ENCODE results near the gene IGSF11.

Gene IGSF11

DNA sequence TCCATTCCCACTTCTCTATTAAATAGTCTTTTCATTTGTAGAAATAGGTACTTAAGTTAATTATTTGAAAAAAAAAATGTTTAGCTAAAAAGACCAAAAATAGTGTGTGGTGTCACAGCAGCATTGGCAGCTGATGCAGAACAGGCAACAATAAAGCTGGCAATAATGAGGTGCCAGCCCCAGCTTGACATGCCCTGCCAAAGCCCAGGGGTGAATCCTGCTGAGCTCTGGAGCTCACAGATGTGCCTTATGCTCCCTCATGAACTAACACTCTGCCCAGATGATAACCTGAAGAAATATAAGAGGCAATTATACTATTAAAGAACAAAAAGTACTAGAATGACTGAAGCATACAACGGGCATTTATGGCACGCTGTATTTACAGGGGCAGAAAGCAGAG lies 63.8 kb downstream of the IGSF11 start:
- H3K4me3 ChIP-seq (ENCODE audit: low read length): no peak overlapping the region
- H3K4me1 ChIP-seq (ENCODE audit: control insufficient read depth, insufficient read depth, low read length): no peaks in the 10 kb centered on the region
- no peak overlapping the region for H3K9ac ChIP-seq (ENCODE audit: low read depth, low read length)
- no peaks in the 10 kb centered on the region for H3K36me3 ChIP-seq (ENCODE audit: insufficient read depth, low read length)
- H3K9me3 ChIP-seq (replicated peaks; ENCODE audit: low read length): no peaks in the 10 kb centered on the region
- H3K4me2 ChIP-seq (ENCODE audit: low read length): no peak overlapping the region
- H3K27me3 ChIP-seq (ENCODE audit: control insufficient read depth, insufficient read depth, low read length): peaks cover 4% of the 10 kb centered on the region

DNA sequence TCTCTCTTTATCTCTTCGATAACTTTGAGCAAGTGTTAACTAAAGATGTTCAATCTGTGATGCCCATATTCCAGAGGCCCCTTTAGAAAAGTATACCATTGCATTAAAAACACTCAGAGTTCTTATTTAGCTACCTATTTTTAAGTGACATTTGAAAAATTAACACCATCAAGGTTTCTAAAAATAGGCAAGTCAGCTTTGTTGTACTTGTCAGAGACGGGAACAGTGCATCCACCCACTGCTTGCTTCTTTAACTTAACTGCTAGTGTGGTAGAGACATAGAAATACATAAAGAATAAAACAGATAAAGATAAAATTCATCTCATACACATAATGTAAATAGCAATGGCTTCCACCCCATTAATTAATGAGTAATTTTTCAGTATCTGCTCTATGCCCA lies 66.0 kb downstream of the IGSF11 start:
- Histone ChIP-seq H3K4me2 (ENCODE audit: low read length) (no peak overlapping the region), H3K9ac (ENCODE audit: low read depth, low read length) (no peak overlapping the region), H3K4me1 (ENCODE audit: control insufficient read depth, insufficient read depth, low read length) (no peaks in the 10 kb centered on the region), H3K36me3 (ENCODE audit: insufficient read depth, low read length) (no peaks in the 10 kb centered on the region), H3K27me3 (ENCODE audit: control insufficient read depth, insufficient read depth, low read length) (peaks cover 4% of the 10 kb centered on the region), H3K9me3 (replicated peaks; ENCODE audit: low read length) (no peaks in the 10 kb centered on the region), H3K4me3 (ENCODE audit: low read length) (no peak overlapping the region)

DNA sequence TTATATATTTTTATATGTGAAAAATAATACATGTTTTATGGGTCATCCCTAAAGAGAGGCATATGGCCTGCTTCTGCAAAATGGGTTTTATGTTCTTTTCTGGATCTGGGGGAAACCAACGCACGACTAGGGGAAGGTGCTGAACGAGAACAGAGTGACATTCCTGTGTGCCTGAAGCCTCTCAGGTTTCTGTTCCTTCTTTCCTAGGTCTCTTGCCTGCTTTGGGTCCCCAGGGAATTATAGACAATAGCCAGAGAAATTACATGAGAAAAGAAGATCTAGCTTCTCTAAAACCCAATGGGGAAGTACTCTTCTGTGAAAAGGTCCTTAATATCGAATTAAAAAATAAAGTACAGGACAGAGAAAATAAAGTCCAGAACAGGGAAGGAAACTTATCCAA lies 66.5 kb downstream of the IGSF11 start:
- peaks cover 4% of the 10 kb centered on the region for H3K27me3 ChIP-seq (ENCODE audit: control insufficient read depth, insufficient read depth, low read length)
- H3K4me2 ChIP-seq (ENCODE audit: low read length): no peak overlapping the region
- H3K9ac ChIP-seq (ENCODE audit: low read depth, low read length): no peak overlapping the region
- no peak overlapping the region for H3K4me3 ChIP-seq (ENCODE audit: low read length)
- no peaks in the 10 kb centered on the region for H3K36me3 ChIP-seq (ENCODE audit: insufficient read depth, low read length)
- H3K9me3 ChIP-seq (replicated peaks; ENCODE audit: low read length): no peaks in the 10 kb centered on the region
- no peaks in the 10 kb centered on the region for H3K4me1 ChIP-seq (ENCODE audit: control insufficient read depth, insufficient read depth, low read length)

DNA sequence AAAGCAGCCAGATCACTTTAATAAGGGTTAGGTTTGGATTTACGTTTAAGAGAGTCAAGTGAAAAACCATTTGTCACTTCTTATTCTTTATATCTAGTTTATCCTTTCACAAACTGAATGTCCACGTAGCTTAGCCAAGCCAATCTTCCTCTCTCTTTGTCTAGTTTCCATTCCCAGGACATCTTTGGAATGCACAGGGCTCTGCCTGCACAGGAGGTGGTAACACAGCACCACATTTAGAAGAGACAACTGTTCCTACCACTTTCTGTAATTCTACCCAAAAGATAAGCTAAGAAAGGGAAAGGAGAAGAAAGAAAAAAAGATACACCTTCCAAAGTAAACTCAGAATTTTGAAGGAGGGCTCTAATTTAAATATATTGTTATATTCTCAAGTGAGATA lies 67.9 kb downstream of the IGSF11 start:
- Histone ChIP-seq H3K4me2 (ENCODE audit: low read length) (no peak overlapping the region), H3K9ac (ENCODE audit: low read depth, low read length) (no peak overlapping the region), H3K4me1 (ENCODE audit: control insufficient read depth, insufficient read depth, low read length) (no peaks in the 10 kb centered on the region), H3K4me3 (ENCODE audit: low read length) (no peak overlapping the region), H3K9me3 (replicated peaks; ENCODE audit: low read length) (no peaks in the 10 kb centered on the region), H3K27me3 (ENCODE audit: control insufficient read depth, insufficient read depth, low read length) (peaks cover 4% of the 10 kb centered on the region), H3K36me3 (ENCODE audit: insufficient read depth, low read length) (no peaks in the 10 kb centered on the region)

DNA sequence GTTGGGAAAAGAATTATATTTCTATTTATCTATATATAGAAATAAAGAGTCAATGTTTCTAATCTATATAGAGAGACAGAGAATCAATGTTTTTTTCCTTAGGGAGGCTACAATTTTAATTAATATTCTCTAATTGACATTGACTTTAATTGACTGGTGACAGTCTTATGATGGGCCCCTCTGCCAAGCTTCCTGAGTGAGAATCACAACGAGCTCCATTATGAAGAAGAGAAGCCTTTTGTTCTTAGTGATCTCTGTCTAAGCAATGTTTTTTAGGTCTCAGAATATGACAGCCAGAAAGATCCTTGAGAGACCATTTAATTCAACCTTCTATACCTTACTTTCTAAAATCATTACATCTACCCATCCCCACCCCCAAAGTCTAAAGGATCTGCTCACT lies 70.9 kb downstream of the IGSF11 start:
- Histone ChIP-seq H3K9ac (ENCODE audit: low read depth, low read length) (no peak overlapping the region), H3K4me1 (ENCODE audit: control insufficient read depth, insufficient read depth, low read length) (no peaks in the 10 kb centered on the region), H3K9me3 (replicated peaks; ENCODE audit: low read length) (no peaks in the 10 kb centered on the region), H3K4me3 (ENCODE audit: low read length) (no peak overlapping the region), H3K36me3 (ENCODE audit: insufficient read depth, low read length) (no peaks in the 10 kb centered on the region), H3K4me2 (ENCODE audit: low read length) (no peak overlapping the region), H3K27me3 (ENCODE audit: control insufficient read depth, insufficient read depth, low read length) (peaks cover 4% of the 10 kb centered on the region)

DNA sequence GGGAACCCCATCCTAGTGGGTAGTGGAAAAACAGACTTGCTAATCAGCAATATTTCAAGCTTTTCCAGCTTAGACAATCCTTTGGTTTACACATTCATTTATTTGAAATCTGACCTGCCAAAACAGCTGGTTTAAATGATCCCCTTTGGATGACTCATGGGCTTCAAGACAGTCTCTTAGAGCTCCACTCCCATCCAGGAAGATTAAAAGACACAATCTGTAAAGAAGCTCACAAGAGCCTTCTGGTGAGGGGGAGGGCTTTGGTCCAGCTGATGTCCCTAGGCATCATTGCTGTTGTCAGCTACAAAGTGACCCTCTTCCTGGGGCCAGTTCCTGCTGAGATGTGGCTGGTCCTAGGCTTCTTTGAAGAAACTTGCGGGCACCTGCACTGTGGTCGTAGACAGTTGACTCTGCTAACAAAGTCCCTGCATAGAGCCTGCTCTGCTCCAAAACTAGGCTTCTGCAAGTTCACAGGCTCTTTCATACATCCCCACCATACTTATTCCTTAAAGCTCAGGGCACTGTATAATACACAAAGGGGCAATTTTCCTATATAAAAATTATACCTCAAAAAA lies 73.7 kb downstream of the IGSF11 start:
- Histone ChIP-seq H3K9ac (ENCODE audit: low read depth, low read length) (no peak overlapping the region), H3K27me3 (ENCODE audit: control insufficient read depth, insufficient read depth, low read length) (no peaks in the 10 kb centered on the region), H3K4me3 (ENCODE audit: low read length) (no peak overlapping the region), H3K36me3 (ENCODE audit: insufficient read depth, low read length) (no peaks in the 10 kb centered on the region), H3K9me3 (replicated peaks; ENCODE audit: low read length) (no peaks in the 10 kb centered on the region), H3K4me2 (ENCODE audit: low read length) (no peak overlapping the region), H3K4me1 (ENCODE audit: control insufficient read depth, insufficient read depth, low read length) (no peaks in the 10 kb centered on the region)

DNA sequence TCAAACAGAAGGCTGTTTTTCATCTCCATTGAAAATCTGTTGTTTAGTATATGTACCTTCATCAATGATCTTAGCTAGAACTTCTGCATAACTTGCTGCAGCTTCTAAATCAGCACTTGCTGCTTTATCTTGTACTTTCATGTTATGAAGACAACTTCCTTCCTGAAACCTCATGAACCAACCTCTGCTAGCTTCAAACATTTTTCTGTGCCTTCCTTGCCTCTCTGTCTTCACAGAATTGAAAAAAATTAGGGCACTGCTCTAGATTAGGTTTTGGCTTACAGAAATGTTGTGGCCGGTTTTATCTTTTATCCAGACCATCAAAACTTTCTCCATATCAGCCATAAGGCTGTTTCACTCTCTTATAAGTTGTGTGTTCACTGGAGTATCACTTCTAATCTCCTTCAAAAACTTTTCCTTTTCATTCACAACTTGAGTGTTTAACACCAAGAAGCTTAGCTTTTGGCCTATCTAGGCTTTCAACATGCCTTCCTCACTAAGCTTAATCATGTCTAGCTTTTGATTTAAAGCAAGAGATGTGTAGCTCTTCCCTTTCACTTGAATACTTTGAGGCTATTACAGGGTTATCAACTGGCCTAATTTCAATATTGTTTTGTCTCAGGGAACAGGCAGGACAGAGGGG lies 78.6 kb downstream of the IGSF11 start:
- Histone ChIP-seq H3K4me3 (ENCODE audit: low read length) (no peak overlapping the region), H3K36me3 (ENCODE audit: insufficient read depth, low read length) (no peaks in the 10 kb centered on the region), H3K9me3 (replicated peaks; ENCODE audit: low read length) (no peaks in the 10 kb centered on the region), H3K4me2 (ENCODE audit: low read length) (no peak overlapping the region), H3K9ac (ENCODE audit: low read depth, low read length) (no peak overlapping the region), H3K4me1 (ENCODE audit: control insufficient read depth, insufficient read depth, low read length) (no peaks in the 10 kb centered on the region), H3K27me3 (ENCODE audit: control insufficient read depth, insufficient read depth, low read length) (no peaks in the 10 kb centered on the region)

DNA sequence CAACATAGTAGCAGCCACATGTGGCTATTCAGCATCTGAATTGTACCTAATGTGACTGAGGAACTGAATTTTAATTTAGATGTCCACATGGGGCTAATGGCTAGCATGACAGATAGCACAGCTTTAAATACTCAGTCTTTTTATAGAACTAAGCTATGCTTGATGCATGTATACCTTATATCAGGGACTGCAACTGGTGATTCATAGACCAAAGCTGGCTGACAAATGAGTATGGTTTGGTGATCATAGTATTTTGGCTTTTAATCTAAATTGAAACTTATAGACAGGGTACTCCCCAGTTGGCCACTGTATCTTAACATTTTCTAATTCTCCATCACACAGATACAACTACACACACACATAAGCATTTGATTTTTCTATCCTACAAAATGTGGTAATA lies 83.6 kb downstream of the IGSF11 start:
- H3K4me3 ChIP-seq (ENCODE audit: low read length): no peak overlapping the region
- no peaks in the 10 kb centered on the region for H3K36me3 ChIP-seq (ENCODE audit: insufficient read depth, low read length)
- no peaks in the 10 kb centered on the region for H3K4me1 ChIP-seq (ENCODE audit: control insufficient read depth, insufficient read depth, low read length)
- H3K27me3 ChIP-seq (ENCODE audit: control insufficient read depth, insufficient read depth, low read length): no peaks in the 10 kb centered on the region
- no peak overlapping the region for H3K4me2 ChIP-seq (ENCODE audit: low read length)
- no peaks in the 10 kb centered on the region for H3K9me3 ChIP-seq (replicated peaks; ENCODE audit: low read length)
- no peak overlapping the region for H3K9ac ChIP-seq (ENCODE audit: low read depth, low read length)

DNA sequence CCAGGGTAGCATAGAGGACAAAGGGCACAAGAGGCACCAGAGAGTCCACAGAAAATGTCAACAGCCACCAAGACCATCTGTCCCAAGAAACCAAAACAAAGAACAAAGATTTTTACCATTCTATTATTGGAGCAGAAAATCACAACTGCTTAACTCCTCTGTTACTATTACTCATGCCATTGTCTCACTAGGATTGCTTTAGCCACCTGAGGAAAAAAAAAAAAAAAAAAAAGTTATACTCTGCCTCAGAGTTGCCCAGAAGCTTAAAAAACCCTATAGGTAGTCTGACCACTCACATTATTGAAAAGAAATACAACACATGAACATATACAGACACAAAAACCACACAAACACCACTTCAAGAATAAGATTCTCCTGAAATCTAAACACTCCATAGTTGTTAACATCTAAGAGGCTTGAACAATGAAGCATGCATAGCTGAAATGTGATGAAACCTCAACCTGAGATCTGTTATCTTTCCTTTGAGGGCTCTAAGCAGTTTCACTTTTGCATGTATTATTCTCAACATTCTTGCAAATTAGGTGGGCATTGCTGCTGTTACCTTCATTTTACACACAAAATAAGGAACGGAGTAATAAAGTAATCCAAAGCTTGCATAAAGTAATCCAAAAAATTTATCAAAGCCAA lies 85.4 kb downstream of the IGSF11 start:
- H3K9ac ChIP-seq (ENCODE audit: low read depth, low read length): no peak overlapping the region
- H3K9me3 ChIP-seq (replicated peaks; ENCODE audit: low read length): no peaks in the 10 kb centered on the region
- no peak overlapping the region for H3K4me2 ChIP-seq (ENCODE audit: low read length)
- no peaks in the 10 kb centered on the region for H3K4me1 ChIP-seq (ENCODE audit: control insufficient read depth, insufficient read depth, low read length)
- H3K4me3 ChIP-seq (ENCODE audit: low read length): no peak overlapping the region
- no peaks in the 10 kb centered on the region for H3K36me3 ChIP-seq (ENCODE audit: insufficient read depth, low read length)
- no peaks in the 10 kb centered on the region for H3K27me3 ChIP-seq (ENCODE audit: control insufficient read depth, insufficient read depth, low read length)

DNA sequence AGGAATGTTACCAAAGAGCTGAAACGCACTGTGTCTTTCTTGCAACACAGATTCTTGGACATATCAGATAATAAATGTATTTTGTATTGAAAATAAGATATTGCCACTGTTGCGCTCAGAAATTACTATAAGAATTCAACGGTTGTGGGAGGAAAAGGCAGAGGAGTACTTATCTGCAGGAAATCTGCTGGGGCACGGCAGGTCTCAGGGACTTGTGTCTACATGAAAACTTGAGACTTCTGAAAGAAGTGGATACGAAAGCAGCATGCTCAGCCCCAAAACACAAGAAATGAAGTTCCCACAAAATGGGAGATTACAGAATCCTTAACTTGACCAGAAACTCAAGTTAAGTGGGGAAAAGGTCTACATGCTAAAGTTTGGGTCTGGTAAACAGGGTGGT lies 86.5 kb downstream of the IGSF11 start:
- H3K4me1 ChIP-seq (ENCODE audit: control insufficient read depth, insufficient read depth, low read length): no peaks in the 10 kb centered on the region
- no peaks in the 10 kb centered on the region for H3K27me3 ChIP-seq (ENCODE audit: control insufficient read depth, insufficient read depth, low read length)
- H3K36me3 ChIP-seq (ENCODE audit: insufficient read depth, low read length): no peaks in the 10 kb centered on the region
- no peak overlapping the region for H3K4me2 ChIP-seq (ENCODE audit: low read length)
- no peak overlapping the region for H3K9ac ChIP-seq (ENCODE audit: low read depth, low read length)
- H3K9me3 ChIP-seq (replicated peaks; ENCODE audit: low read length): no peaks in the 10 kb centered on the region
- no peak overlapping the region for H3K4me3 ChIP-seq (ENCODE audit: low read length)

DNA sequence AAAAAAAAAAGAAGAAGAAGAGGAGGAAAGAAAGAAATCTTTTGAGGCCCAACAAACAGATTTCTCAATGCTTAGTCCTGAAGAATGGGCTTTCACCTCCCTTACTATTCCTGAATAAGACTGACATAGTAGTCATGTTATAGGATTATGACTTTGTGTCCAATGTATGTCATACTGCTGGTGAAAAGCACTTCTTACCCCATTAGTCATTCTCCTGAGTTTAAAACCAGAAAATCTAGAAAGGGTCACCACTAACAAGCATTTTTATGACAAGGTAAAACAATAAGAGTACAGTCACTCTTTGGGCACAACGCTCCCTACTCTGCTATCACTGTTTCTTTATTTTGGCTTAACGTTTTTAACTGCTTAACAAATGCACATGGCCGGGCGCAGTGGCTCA lies 88.2 kb downstream of the IGSF11 start:
- Histone ChIP-seq H3K4me2 (ENCODE audit: low read length) (no peak overlapping the region), H3K4me3 (ENCODE audit: low read length) (no peak overlapping the region), H3K4me1 (ENCODE audit: control insufficient read depth, insufficient read depth, low read length) (no peaks in the 10 kb centered on the region), H3K27me3 (ENCODE audit: control insufficient read depth, insufficient read depth, low read length) (peaks cover 3% of the 10 kb centered on the region), H3K9me3 (replicated peaks; ENCODE audit: low read length) (no peaks in the 10 kb centered on the region), H3K36me3 (ENCODE audit: insufficient read depth, low read length) (no peaks in the 10 kb centered on the region), H3K9ac (ENCODE audit: low read depth, low read length) (no peak overlapping the region)

DNA sequence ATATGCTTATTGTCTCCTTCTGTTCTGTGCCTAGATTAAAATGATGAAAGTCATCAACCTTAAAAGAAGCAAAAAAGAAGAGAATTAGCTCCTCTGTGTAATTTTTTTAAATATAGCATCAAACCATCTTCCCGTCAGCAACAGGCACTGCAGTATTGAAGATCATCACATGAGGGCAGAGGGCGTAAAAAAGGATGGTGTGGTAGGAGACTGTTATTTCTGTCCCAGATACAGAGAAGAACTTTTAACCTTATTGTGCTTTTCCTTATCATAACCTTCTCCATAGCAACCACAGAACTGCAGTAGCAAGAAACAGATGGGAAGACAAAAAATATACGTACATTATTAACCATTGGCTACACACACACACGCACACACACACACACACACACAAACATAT lies 88.8 kb downstream of the IGSF11 start:
- Histone ChIP-seq H3K4me1 (ENCODE audit: control insufficient read depth, insufficient read depth, low read length) (no peaks in the 10 kb centered on the region), H3K36me3 (ENCODE audit: insufficient read depth, low read length) (no peaks in the 10 kb centered on the region), H3K4me3 (ENCODE audit: low read length) (no peak overlapping the region), H3K9me3 (replicated peaks; ENCODE audit: low read length) (no peaks in the 10 kb centered on the region), H3K27me3 (ENCODE audit: control insufficient read depth, insufficient read depth, low read length) (peaks cover 3% of the 10 kb centered on the region), H3K4me2 (ENCODE audit: low read length) (no peak overlapping the region), H3K9ac (ENCODE audit: low read depth, low read length) (no peak overlapping the region)
